ENCODE measurements around the gene WWOX.

- no peak for TF ChIP-seq POLR2AphosphoS5 (IDR thresholded peaks at IDR 0.05; ENCODE audit: low read depth, low read length)
- no peak for TF ChIP-seq TAF1 (IDR thresholded peaks at IDR 0.05; ENCODE audit: borderline replicate concordance, insufficient read depth, low read length)
- no peak for TF ChIP-seq SIN3A (IDR thresholded peaks at IDR 0.05; ENCODE audit: borderline replicate concordance, insufficient read depth, low read length)
- TF ChIP-seq, protein P1, sequence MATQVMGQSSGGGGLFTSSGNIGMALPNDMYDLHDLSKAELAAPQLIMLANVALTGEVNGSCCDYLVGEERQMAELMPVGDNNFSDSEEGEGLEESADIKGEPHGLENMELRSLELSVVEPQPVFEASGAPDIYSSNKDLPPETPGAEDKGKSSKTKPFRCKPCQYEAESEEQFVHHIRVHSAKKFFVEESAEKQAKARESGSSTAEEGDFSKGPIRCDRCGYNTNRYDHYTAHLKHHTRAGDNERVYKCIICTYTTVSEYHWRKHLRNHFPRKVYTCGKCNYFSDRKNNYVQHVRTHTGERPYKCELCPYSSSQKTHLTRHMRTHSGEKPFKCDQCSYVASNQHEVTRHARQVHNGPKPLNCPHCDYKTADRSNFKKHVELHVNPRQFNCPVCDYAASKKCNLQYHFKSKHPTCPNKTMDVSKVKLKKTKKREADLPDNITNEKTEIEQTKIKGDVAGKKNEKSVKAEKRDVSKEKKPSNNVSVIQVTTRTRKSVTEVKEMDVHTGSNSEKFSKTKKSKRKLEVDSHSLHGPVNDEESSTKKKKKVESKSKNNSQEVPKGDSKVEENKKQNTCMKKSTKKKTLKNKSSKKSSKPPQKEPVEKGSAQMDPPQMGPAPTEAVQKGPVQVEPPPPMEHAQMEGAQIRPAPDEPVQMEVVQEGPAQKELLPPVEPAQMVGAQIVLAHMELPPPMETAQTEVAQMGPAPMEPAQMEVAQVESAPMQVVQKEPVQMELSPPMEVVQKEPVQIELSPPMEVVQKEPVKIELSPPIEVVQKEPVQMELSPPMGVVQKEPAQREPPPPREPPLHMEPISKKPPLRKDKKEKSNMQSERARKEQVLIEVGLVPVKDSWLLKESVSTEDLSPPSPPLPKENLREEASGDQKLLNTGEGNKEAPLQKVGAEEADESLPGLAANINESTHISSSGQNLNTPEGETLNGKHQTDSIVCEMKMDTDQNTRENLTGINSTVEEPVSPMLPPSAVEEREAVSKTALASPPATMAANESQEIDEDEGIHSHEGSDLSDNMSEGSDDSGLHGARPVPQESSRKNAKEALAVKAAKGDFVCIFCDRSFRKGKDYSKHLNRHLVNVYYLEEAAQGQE (IDR thresholded peaks at IDR 0.05; ENCODE audit: insufficient read depth in 1 of 2, low read depth in 2 of 2, low read length in 2 of 2): no peak
- TF ChIP-seq FOXP2 (optimal IDR thresholded peaks at IDR 0.05; ENCODE audit: borderline replicate concordance, extremely low read depth, extremely low read length, insufficient read depth): no peak
Measured at GRCh38 chr16:78890373-78890895, 791.0 kb downstream of the WWOX start.
